HG02798 (cell line): Measurements from ENCODE around the gene KRT80.

Experiments used
- ATAC-seq: cut with Tn5 transposase; IDR thresholded peaks from one replicate; pipeline ENCODE4 v1.9.1; 2021; ENCODE audit warnings: mild to moderate bottlenecking; ENCODE audit not compliant: unreplicated experiment, poor library complexity

The KRT80 gene

GRCh38 chr12:52200086-52200780 lies 8.4 kb upstream of the KRT80 start:
- no peak for ATAC-seq

DNA sequence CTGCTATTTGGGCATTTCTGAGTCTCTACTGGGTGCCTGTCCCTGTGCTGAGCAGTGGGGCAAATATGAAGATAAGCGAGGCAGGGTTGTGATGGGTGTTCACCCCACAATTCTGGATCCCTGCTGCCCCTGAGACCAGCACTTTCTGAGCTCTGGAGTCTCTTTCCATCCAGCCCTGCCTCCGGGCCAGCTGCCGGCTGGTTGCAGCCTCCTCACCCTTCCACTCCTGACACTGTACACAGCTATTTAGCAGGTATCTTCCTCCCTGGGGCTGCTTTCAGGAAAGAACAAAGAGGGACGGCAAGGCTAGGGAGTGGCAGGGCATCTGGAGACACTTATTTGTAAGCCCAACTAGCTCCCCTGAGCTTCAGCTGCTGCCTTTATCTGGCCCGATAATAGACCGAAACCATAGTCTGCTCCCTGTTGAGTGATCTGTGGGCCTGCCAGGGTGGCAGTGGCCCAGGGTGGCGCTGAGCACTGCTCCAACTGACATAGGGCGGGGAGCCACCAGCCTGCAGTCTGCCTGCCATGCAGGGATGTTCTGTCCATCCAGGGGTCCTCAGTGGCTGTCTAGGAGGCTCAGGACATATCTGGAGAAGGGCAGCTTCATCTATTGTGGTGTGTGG lies 7.6 kb upstream of the KRT80 start:
- no peak for ATAC-seq

DNA sequence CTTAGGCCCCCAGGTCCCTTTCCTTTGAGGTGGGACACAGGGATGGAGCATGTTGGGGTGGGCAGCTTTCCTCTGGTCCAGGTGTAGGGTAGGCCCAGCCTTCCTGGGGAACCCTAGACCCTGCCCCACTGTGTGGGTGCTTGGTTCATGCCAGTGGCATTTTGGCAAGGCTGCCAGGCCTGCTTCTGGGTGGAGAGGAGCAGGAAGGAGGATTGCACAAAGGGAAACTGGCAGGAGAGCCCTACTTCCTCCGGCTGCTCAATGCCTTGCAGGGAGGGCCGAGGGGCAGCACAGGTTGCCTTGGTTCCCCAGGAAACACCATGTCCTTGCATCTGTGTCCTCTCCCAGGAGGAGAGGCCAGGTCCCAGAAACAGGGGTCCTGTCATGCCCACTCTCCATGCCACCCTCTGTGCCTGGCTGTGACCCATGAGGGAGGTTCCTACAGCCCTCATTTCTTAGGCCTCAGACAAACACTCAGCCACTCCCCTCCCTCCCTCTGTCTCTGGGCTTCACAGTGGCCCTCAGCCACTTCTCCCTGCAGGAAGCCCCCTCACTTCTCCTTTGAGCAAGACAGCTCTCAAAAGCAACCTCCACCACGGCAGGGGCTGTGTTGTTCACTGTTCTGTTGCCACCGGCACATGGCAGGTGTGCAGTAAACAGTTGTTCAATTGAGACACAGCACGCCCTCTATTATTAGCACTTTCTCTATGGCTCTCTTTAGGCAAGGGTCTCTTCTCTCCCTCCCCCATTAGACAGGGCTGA lies 6.8 kb upstream of the KRT80 start:
- no peak for ATAC-seq

GRCh38 chr12:52197371-52198231 lies 5.8 kb upstream of the KRT80 start:
- no peak for ATAC-seq

GRCh38 chr12:52195065-52195730 lies 3.4 kb upstream of the KRT80 start:
- ATAC-seq: no peak

DNA sequence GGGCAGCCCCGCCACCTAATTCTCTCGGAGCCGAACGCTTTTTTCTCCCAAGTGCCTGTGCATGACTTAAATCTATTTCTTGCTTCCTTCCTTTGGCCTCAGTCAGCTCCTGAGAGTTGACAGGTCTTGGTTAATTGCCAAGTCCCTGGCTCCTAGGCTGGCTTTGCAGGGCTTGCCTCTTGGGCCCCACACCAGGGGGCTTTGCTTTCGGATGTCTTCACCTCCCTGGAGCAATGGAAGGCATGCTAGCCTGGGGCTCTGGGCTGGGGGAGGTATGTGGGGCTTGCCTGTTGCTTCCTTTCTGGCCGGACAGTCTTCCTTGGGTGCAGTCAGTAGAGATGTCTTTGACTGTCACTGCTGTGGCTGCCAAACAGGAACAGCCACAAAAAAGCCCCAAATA lies 2.2 kb upstream of the KRT80 start:
- ATAC-seq: no peak

DNA sequence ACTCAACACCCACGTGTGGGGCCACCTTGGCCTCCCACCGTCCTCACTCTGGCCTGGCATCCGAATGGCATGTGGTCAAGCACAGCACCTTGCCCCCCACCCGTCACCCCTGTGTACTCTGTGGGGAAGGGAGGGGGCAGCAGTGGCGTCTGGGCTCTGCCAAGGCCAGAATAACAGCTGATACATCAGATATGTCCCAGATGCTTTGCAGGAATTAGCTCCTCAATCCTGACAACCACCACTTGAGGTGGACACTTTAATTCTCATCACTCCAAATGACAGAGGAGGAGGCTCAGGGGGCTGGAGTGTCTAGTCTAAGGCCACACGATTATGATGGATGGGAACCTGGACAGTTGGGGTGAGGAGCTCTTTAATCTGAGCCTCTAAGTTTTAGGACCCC lies 1.7 kb upstream of the KRT80 start:
- no peak for ATAC-seq

DNA sequence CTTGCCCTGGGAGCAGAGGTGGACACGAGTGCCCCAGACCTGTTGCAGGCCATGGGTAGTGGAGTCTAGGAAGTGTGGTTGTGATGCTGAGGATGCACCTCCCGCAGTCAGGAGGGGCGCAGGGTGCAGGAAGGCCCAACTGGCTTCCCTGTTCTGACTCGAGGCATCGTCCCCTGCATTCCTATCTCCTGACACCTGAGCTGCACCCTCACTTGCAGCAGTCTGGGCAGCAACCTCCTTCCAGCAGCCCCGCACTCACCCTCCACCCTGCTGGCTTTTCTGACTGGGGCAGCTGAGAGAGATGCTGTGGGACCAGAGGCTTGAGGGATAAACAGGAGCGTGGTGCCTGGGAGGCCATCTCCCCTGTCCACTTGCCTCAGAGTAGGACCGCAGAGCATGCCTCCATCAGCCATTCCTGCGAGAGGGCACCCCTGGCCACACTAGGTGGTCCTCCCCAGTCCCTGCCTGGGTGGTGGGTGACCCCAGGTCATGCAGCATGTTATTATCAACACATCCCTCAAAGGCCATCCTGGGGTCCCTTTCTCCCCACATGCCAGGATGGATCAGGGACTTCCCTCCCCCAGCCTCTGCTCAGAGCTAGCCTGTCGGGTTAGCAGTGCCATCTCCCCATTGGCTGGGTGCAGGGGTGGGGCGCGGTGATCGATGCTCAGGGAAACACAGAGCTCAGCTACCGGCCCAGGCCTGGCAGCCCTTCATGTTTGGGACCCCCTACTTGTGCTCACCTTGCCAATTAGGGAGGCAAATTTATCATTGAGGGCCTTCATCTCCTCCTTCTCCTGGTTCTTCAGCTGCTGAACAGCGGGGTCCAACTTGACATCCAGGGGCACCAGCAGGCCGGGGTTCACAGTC lies 719 bp downstream of the KRT80 start:
- no peak for ATAC-seq

DNA sequence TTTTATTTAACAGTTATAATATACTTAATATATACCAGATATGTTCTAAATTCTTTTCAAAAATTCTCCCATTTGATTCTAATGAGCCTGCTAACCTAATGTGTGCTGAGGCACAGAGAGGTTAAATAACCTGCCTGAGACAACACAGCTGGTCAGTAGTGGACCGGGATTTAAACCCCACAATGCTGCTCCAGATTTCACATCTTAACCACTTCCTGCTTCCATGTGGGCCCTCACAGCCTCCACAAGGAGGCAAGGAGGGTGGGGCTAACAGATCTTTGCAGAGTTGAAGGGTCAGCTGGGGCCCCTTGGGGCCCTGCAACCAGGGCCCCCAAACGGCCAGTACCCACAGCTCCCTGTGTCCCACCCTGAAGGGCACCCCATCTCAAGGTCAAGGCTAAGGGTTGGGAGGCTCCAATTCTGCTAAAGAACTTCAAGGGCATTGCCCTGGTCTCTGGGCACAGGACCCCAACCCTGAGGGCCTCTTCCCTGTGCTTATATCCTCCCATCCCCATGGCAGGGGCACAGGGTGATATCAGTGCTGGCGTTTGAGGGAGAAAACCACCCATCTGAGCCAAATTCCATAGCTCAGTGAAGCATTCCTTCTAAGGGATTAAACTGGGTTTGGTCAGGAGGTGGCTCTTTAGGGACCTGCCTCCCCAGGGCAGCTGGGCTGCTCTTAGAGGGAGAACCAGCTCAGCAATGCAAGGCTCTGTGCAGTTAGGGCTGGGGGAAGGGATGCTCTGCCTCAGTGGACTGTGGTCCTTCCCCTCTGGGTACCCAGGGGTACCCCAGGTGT lies 2.2 kb downstream of the KRT80 start:
- ATAC-seq: no peak

DNA sequence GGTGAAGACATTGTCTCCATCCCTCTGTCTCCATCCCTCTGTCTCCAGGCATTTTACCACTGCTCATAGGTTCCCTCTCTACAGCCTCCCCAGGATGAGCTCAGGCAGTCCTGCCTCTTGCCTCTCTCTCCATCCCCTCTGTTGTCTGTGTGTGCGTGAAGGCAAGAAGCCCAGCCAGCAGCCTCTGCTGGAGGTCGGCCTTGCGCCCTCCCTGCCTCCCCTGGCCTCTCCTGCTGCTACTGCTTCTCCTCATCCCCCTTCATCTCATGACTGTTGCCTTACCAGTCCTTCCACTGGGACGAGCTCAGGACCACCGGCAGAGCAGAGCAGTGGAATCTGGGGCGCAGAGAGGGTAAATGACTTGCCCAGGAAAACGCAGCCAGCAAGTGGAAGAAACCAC lies 3.2 kb downstream of the KRT80 start:
- ATAC-seq: no peak

DNA sequence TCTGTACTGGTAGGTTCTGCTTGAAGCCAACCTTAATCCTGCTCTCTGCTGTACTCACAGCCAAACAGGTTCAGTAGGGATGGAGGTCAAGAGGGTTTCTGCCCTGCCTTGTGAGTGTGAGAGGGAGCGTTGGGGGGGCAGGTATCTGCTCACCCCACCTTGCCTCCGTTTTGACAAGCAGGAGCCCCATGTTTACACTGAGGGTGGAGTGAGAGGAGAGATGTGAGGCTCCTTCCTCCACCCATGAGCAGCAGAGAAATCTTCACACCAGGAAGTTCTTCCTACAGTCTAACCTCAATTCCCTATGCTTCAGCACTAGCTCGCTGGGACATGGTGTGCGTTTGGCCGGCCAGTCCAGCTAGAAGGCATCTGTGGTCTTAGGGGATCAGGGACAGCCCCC lies 4.2 kb downstream of the KRT80 start:
- no peak for ATAC-seq

- ATAC-seq: no peak
Observed at GRCh38 chr12:52187206-52187605, 4.6 kb downstream of the KRT80 start.

DNA sequence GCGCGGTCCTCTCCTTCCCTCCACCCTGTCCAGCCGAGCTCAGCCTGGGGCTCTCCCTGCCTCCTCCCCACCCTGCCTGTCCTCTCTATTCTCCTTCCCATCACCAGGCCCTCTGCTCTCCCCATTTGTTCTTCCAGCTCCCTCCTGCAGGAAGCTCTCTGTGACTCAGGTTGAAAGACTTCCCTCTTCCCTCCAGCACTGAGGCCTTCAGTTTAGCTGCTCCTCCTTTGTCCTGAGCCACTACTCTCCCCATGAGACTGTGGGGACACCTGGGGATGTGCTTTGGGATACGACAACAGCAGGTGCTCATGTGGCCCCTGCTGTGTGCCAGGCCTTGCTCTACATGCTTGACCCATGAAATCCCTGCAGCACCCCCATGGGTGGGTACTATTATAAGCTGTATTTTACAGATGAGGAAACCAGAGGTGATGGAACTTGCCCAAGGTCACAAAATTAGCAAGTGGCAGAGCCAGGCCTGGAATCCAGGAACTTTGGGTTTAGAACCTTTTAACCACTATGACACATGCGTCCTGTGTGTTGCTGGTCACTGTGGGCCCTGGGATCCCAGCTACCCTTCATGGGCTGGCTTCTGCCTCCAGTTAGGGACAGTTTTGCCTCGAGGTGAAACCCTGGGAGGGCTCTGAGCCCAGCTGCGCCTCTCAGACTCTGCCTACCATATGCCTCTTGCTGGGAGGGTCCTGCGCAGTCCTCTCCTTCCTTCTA lies 5.5 kb downstream of the KRT80 start:
- no peak for ATAC-seq

GRCh38 chr12:52185400-52185967 lies 6.3 kb downstream of the KRT80 start:
- ATAC-seq: no peak

DNA sequence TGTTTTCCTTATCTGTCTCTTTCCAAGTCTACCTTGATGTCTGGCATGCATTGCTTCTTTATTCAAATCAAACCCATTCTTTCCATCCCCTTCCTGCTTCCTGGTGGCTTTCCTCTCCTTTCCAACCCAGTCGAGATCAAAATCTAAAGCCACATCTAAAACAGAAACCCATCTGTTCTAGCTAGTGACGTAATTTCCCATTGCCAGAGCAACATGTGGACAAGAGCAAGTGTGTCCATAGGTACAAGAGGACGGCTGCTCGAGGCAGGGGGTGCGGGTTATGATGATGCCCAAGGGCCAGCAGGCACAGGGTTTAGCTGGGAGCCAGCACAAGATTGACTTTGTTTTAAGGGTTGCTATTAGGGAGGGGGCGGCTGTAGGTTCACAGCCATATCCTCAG lies 7.0 kb downstream of the KRT80 start:
- ATAC-seq: no peak

GRCh38 chr12:52183971-52184370 lies 7.8 kb downstream of the KRT80 start:
- no peak for ATAC-seq

DNA sequence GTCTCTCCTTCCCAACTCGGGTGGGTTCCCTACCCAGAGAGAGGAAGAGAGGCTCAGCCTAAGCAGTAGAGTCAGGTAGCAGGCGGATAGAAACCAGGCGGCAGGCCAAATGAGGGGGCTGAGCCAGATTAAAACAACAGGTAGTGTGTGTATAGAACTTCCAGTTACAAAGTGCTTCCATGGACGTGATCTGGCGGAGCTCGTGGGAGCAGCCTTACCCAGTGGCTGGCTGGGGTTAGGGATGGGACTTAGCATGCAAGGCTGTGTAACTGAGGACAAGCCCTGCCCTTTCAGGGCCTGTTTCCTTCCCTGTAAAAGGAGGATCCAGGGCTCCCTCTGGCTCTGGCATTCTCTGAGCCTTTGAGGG lies 8.3 kb downstream of the KRT80 start:
- ATAC-seq: no peak
